Measurements from ENCODE around the gene KRT3.
"Not testable (repeated sequence)": the region's sequence is repeated elsewhere in the genome, so short reads cannot be mapped to it uniquely, and the experiment has no call there.

KRT3 gene

GRCh38 chr12:52806169-52806811 is 10.4 kb upstream of the KRT3 start:
- no peak for TF ChIP-seq POLR2A (IDR thresholded peaks at IDR 0.05; ENCODE audit: low read length)
- no peak for TF ChIP-seq GATA1 (IDR thresholded peaks at IDR 0.05; ENCODE audit: low read depth, low read length)
- no peak for DNase-seq

DNA sequence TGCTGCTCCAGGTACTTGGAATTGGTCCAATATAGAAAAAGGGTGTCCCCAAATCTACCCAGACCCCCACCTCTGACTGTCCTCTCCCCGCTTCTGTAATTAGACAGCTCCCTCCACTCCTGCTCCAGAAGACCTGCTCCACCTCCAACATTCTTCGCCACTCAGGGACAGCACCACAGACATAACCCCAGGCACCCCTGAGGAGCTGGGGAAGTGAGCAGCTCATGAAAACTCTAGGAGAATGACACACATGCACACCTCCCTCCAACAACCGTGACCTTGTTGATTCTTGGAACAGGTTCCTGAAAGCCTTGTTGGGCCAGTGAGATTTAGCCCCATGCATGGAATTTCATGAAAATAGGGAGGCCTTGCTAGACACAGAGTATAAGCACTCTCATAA is 9.8 kb upstream of the KRT3 start:
- no peak for DNase-seq
- no peak for TF ChIP-seq POLR2A (IDR thresholded peaks at IDR 0.05; ENCODE audit: low read length)
- no peak for TF ChIP-seq GATA1 (IDR thresholded peaks at IDR 0.05; ENCODE audit: low read depth, low read length)

DNA sequence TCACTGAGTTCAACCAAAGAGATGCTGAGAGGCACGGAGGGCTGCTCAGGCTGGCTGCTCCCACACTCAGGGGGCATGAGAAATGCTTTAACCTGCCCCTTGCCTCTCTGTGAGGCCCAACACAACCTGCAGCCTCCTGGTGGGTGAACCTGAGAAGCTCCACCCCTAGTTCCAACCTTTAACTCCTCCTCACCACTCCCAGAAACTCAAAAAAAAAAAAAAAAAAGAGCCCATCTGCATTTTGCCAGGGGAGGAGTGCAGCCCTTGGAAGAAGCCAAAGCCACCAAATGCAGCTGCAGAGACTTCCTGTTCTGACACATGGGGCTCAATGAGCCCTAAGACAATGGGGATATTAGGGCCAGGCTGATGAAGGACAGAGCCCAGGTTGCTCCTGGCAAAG is 9.1 kb upstream of the KRT3 start:
- TF ChIP-seq GATA1 (IDR thresholded peaks at IDR 0.05; ENCODE audit: low read depth, low read length) (no peak), POLR2A (IDR thresholded peaks at IDR 0.05; ENCODE audit: low read length) (no peak)
- no peak for DNase-seq

DNA sequence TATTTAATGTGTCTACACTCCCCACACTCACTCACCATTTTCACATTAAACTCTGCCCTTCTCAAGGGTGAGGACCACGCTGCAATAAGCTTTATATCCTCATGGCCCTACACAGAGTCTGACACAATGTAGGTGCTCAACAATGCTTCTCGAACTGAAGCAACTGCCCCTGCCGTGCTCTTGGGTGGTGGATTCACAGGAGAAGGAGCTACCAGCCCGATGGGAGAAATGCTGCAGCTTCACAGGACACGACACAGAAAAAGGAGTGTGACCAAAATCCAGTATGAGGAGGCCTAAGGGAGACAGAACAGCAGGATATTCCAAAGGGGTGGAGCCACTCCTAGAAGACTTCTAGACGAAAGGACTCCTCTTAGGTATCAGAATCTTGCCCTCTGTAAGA is 6.5 kb upstream of the KRT3 start:
- no peak for TF ChIP-seq GATA1 (IDR thresholded peaks at IDR 0.05; ENCODE audit: low read depth, low read length)
- no peak for TF ChIP-seq POLR2A (IDR thresholded peaks at IDR 0.05; ENCODE audit: low read length)
- no peak for DNase-seq

GRCh38 chr12:52801773-52802172 is 5.9 kb upstream of the KRT3 start:
- no peak for TF ChIP-seq GATA1 (IDR thresholded peaks at IDR 0.05; ENCODE audit: low read depth, low read length)
- no peak for TF ChIP-seq POLR2A (IDR thresholded peaks at IDR 0.05; ENCODE audit: low read length)
- DNase-seq: no peak

DNA sequence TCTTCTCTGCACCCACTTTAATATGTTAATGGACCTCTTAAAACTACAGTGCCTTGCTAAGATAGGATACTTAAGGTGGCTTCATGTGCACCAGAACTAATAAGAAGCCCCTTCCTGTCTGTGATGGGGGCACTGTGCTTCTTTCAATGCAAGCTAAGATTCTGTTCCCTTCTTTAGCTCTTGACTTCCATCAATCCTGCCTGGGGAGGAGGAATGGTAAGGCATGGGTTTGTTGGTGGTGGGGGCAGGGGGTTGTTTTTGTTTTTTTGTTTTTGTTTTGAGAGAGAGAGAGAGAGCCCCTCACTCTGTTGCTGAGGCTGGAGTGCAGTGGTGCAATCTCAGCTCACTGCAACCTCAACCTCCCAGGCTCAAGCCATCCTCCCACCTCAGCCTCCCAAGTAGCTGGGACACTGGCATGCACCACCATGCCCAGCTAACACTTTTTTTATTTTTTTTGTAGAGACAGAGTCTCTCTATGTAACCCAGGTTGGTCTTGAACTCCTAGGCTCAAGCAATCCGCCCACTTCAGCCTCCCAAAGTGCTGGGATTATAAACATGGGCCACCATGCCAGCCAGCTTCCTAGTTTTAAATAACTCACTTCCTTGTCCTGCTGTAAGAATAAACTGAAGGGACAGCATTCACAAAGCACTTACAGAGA is 4.5 kb upstream of the KRT3 start:
- no peak for TF ChIP-seq GATA1 (IDR thresholded peaks at IDR 0.05; ENCODE audit: low read depth, low read length)
- TF ChIP-seq POLR2A (IDR thresholded peaks at IDR 0.05; ENCODE audit: low read length): no peak
- DNase-seq: no peak

DNA sequence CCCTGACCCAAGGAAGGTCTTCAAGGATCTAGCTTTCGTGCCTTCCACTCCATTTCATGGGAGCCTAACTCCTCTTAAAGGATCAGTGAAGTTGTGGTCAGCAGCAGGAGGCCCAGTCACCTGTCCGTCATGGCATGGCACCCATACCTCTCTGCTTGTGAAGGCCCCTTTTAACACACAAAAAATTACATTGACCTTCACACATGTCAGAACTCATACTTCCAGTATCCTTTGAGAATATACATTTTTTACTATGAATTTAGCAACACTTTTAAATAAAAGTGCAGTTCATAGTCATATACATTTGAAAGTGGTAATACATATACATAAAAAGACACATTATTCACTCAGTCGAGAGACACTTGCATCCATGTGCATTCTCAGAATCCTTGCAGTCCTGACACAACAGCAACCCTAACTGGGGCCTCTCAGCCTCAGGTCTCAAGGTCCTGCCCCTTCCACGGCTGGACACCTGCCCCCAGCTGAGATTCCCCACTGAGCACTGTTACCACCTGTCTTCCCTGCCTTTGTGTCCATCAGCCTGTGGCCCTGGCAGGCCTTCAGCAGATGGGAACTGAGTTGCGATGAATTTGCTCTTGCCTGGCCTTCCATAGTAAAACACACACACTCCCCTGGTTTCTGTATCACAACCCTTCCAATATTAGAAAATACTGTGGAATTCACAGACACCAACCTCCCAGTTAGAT is 3.7 kb upstream of the KRT3 start:
- TF ChIP-seq GATA1 (IDR thresholded peaks at IDR 0.05; ENCODE audit: low read depth, low read length) (no peak), POLR2A (IDR thresholded peaks at IDR 0.05; ENCODE audit: low read length) (no peak)
- no peak for DNase-seq

- DNase-seq: peak; percentile 22 to 60
- TF ChIP-seq POLR2A (IDR thresholded peaks at IDR 0.05; ENCODE audit: low read length) (no peak), GATA1 (IDR thresholded peaks at IDR 0.05; ENCODE audit: low read depth, low read length) (no peak)
Measured at GRCh38 chr12:52798671-52799504, 3.0 kb upstream of the KRT3 start.

GRCh38 chr12:52798003-52798670 is 2.2 kb upstream of the KRT3 start:
- TF ChIP-seq GATA1 (IDR thresholded peaks at IDR 0.05; ENCODE audit: low read depth, low read length) (no peak), POLR2A (IDR thresholded peaks at IDR 0.05; ENCODE audit: low read length) (peak; percentile 11)
- DNase-seq: peak; percentile 80 to 85

- TF ChIP-seq POLR2A (IDR thresholded peaks at IDR 0.05; ENCODE audit: low read length): peak; percentile 39
- no peak for TF ChIP-seq GATA1 (IDR thresholded peaks at IDR 0.05; ENCODE audit: low read depth, low read length)
Measured at GRCh38 chr12:52797529-52797894, 1.6 kb upstream of the KRT3 start.

GRCh38 chr12:52796839-52797528 is 1.1 kb upstream of the KRT3 start:
- TF ChIP-seq POLR2A (IDR thresholded peaks at IDR 0.05; ENCODE audit: low read length) (no peak), GATA1 (IDR thresholded peaks at IDR 0.05; ENCODE audit: low read depth, low read length) (peak; percentile 66)
- peak; percentile 92 to 97 for DNase-seq

More at GRCh38 chr12:52797529-52797894, 1.6 kb upstream of the KRT3 start:
- DNase-seq: no peak

- peak in 1 of 2 experiments; percentile 44 for DNase-seq
- TF ChIP-seq POLR2A (IDR thresholded peaks at IDR 0.05; ENCODE audit: low read length) (no peak), GATA1 (IDR thresholded peaks at IDR 0.05; ENCODE audit: low read depth, low read length) (no peak)
Measured at GRCh38 chr12:52796429-52796794, 495 bp upstream of the KRT3 start.

- not testable (repeated sequence) for DNase-seq
Measured at GRCh38 chr12:52795332-52795674, 614 bp downstream of the KRT3 start.

Data from erythroblast (primary cell).